WTC11 (cell line): Measurements from ENCODE around the gene GPR160.

Experiments
- CREB1 ChIP-seq: sonication (generic); formaldehyde crosslinking; IDR thresholded peaks from 2 replicates; pipeline ENCODE4 v1.8.0; 2023; ENCODE audit warnings: mild to moderate bottlenecking, missing genetic modification reagents
- ZNF317 ChIP-seq: sonication (generic); formaldehyde crosslinking; IDR thresholded peaks from 2 replicates; pipeline ENCODE4 v1.8.1; 2023; ENCODE audit warnings: low read depth, mild to moderate bottlenecking, moderate library complexity, missing genetic modification reagents, borderline replicate concordance
- TF ChIP-seq, protein P1 (sequence below): sonication (generic); formaldehyde crosslinking; IDR thresholded peaks from 2 replicates; pipeline ENCODE4 v1.8.1; 2022; ENCODE audit warnings: mild to moderate bottlenecking, missing genetic modification reagents, moderate library complexity, borderline replicate concordance

- TF ChIP-seq, protein P1, sequence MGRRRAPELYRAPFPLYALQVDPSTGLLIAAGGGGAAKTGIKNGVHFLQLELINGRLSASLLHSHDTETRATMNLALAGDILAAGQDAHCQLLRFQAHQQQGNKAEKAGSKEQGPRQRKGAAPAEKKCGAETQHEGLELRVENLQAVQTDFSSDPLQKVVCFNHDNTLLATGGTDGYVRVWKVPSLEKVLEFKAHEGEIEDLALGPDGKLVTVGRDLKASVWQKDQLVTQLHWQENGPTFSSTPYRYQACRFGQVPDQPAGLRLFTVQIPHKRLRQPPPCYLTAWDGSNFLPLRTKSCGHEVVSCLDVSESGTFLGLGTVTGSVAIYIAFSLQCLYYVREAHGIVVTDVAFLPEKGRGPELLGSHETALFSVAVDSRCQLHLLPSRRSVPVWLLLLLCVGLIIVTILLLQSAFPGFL (CRISPR knock-in tag) = no peak
- TF ChIP-seq ZNF317 (CRISPR knock-in tag) (no peak), CREB1 (CRISPR knock-in tag) (no peak)
These were observed 21.7 kb upstream of the GPR160 start for GRCh38 chr3:170016057-170016456.
